HG03108 (cell line): ENCODE data around the gene PTPA.
"Not testable (repeated sequence)": the region's sequence is repeated elsewhere in the genome, so short reads cannot be mapped to it uniquely, and the experiment has no call there.

Experiments used
- ATAC-seq: cut with Tn5 transposase; IDR thresholded peaks from one replicate; pipeline ENCODE4 v1.9.1; 2021; ENCODE audit warnings: moderate library complexity; ENCODE audit not compliant: unreplicated experiment

Gene PTPA

GRCh38 chr9:129193655-129194054 is 82.4 kb downstream of the PTPA start:
- no peak for ATAC-seq

GRCh38 chr9:129194221-129194620 is 83.0 kb downstream of the PTPA start:
- ATAC-seq: no peak

- ATAC-seq: no peak
Measured at GRCh38 chr9:129195606-129196005, 84.4 kb downstream of the PTPA start.

- not testable (repeated sequence) for ATAC-seq
Measured at GRCh38 chr9:129197045-129197444, 85.8 kb downstream of the PTPA start.

GRCh38 chr9:129197978-129198318 is 86.7 kb downstream of the PTPA start:
- ATAC-seq: no peak
